ENCODE data around the gene CLDND2.
A peak's percentile ranks its signal among the peaks of the same experiment; 100 is the strongest.
"Not testable (repeated sequence)": the region's sequence is repeated elsewhere in the genome, so short reads cannot be mapped to it uniquely, and the experiment has no call there.

The CLDND2 gene, protein sequence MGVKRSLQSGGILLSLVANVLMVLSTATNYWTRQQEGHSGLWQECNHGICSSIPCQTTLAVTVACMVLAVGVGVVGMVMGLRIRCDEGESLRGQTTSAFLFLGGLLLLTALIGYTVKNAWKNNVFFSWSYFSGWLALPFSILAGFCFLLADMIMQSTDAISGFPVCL

DNA sequence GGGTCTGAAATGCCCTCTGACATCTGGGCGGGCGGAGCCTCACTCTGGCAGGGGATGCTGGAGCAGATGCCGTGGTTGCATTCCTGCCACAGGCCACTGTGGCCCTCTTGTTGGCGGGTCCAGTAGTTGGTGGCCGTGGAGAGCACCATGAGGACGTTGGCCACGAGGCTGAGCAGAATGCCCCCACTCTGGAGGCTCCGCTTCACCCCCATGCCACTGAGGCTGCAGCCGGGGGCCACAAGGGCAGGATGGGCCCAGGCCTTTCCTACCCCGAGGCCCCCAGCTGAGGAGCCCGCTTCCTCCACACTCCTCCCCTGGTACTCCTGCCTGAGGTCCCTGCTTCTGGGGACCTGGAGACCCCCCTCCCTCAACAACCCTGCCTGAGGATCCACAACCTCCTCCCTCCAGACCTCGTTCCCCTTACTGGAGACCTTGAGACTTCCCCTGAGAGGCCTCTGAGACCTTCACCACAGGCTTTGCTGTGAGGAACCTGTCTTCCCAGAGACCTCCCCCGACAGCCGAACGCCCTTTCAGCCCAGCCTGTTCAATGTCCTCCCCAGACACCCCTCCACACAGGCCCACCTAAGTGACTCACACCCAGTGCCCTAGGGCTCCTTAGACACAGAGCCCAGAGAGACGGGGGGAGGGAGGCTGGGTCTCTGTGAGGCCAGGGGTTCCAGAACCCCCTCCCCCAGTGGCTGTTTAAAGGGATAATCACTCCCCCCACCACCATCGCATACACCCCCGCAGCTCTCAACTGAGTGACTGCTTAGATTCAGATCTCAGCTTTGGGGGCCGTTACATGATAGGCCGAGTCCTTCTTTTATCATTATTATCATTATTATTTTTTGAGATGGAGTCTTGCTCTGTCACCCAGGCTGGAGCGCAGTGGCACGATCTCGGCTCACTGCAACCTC is at the start of gene CLDND2:
Gene CLDND2, minus strand, starts transcription at position 638 of the 917 bp plus-strand sequence. Its CDS starts 426 bp downstream, at position 212.
- peak in 1 of 2 donors; percentile 58 for DNase-seq (ENCODE audit: low read depth in 2 of 2)

DNA sequence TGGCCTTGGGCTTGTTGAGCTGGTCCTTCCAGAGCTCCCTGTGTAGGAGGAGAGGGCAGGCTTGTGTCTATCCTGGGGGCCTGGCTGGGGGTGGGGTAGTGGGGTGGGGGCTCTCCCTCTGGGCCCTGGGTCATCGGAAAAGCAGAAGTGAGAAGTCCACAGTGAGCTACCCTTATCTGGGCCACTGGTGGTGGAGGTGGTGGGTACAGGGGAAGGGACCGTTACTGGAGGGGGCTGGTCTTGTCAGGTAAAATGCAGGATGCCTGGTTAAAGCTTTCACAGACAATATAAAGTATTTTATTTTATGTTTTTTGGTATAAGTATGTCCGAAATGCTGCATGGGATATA is 49.0 kb upstream of the CLDND2 start:
- no peak for DNase-seq (ENCODE audit: low read depth in 2 of 2)

DNA sequence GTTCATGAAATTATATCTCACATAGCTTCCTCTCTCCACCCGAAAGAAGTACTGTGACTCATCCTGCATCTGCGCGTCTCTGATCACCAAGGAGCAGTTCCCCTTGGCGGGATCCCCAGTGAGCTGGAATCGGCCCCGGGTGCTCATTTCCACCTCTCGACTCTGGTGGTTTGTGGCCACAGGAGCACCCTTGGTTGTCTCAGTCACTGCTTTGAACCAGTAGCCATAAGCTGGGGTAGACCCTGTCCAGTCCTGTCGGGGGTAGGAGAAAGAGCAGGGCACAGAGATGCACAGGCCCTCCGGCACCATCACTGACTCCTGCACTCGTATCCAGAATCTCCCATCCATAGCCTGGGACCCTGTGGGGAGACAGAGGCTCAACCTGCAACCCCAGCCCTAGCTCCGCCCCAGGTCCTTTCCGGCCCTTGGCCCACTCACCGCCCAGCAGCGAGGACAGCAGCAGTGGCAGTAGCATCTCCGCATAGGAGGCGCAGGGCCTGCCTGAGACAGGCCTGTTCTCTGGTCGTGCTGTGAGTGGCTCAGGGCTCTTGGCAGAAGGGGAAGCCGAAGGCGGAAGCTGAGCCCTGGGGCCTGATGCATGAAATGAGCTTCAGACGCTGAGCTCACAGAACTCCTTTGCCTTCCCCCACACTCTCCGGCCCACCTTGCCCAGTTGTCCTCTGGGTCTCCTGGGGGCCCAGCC is 48.5 kb upstream of the CLDND2 start, which contains the start of gene SIGLEC10:
Gene SIGLEC10, minus strand, starts transcription at position 536 of the 703 bp plus-strand sequence. Its CDS starts 61 bp downstream, at position 475.
- DNase-seq (ENCODE audit: low read depth in 2 of 2), result no peak

DNA sequence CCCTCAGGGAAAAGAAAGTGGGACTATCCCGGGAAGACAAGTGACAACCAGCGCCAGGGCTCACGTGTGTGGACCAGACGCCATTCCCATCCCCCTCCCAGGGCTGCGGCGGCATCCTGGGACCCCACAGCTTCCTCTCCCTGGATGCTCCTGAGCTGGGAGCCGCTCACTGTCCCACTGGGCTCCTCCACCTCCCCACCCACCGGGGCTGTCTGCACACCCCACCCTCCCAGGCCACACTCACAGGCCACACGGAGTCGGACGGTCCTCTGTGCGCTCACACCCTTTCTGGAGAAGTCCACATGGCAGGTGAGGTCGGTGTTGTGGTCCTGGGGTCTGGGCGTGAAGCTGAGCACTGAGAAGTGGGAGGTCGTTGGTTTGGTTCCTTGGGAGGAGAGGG is 47.6 kb upstream of the CLDND2 start:
- DNase-seq (ENCODE audit: low read depth in 2 of 2), result not testable (repeated sequence)

DNA sequence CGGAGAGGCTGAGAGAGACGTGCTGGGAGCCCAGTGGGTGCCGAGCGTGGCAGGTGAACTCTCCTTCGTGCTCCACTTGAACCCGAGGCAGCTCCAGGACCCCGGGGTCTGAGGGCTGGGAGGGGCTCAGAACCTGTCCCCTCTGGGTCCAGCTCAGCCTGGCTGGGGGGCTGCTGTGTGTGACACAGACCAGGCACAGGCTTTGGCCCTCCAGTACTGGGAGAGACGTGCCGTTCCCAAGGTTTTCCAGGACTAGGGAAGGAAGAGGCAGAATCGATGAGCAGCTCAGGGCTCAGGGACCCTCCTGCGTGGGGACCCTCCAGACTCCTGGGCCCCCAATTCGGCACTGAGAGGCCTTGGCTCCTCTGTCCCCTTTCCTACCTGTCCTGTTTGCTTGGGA is 46.4 kb upstream of the CLDND2 start:
- no peak for DNase-seq (ENCODE audit: low read depth in 2 of 2)

DNA sequence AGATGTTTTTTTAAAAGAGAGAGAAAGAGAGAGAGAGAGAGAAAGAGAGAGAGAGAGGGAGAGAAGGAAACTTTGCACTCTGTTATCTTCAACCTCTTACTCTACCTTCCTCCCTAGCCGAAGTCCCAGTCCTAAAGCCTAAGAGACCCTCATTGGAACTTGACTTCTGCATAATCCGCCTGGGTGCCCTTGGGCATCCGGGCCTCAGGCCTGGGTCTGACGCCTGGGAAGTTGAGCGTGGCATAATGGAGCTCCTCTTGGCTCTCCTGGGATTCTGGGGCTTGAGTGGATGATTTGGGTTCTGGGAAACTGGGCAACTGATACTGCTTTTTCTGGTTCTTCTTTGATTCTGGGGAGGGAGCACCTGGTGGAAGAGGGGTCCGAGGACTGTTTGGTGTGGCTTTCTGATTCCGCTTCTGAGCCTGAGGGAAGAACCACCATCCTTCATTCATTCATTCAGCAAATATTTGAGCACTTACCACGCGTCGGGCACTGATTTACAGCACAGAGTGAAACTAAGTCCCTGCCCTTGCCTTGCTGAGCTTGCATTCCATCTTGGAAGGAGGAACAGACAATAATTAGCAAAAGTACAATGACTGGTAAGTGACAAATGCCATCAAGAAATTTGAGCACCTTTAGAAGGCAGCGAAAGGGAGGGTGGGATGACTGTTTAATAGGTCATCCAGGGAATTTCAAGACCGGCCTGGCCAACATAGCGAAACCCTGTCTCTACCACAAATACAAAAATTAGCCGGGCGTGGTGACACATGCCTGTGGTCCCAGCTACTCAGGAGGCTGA is 42.3 kb upstream of the CLDND2 start:
- DNase-seq (ENCODE audit: low read depth in 2 of 2), result no peak

DNA sequence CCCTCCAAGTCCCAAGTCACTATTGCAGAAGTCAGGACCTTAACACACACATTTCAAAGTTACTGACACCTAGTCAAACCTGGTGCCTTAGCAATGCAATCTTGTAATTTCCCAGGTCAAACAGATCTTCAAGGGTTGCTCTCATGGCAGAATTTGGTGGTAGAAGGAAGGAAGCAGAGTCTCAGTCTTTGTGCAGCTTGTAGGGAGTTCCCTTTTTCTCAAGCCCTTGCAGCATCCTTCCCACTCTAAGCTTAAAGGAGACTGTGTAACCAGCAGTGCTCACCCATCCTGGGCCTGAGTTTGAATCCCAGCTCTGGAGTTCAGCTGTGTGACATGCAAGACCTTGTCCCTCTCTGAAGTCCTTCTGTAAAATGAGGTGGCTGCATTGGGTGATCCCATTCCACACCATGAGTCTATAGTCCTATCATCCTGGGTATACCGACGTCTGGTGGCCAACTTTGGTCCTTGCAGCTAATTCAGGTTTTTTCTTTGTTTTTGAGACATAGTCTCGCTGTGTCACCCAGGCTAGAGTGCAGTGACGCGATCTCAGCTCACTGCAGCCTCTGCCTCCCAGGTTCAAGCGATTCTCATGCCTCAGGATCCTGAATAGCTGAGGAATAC is 38.8 kb upstream of the CLDND2 start:
- DNase-seq (ENCODE audit: low read depth in 2 of 2), result no peak

DNA sequence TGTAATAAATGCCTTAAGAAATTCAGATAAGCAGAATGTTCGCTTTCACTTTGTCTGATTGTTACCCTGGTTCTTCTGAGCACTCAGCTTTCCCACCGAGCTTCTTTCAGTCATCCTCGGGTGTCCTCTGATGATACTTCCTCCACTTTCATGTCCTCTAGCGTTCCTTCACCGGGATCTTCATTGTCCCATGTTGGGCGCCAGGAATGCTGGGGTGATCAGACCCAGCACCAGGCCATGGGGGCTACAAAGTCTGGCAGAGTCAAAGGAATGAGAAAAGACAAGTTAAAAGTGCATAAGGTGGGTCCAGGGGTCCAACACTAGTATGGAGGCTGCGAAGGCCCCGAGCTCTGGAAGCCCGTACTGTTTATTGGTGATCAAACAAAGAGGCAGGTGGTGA is 33.3 kb upstream of the CLDND2 start:
- DNase-seq (ENCODE audit: low read depth in 2 of 2), result no peak

DNA sequence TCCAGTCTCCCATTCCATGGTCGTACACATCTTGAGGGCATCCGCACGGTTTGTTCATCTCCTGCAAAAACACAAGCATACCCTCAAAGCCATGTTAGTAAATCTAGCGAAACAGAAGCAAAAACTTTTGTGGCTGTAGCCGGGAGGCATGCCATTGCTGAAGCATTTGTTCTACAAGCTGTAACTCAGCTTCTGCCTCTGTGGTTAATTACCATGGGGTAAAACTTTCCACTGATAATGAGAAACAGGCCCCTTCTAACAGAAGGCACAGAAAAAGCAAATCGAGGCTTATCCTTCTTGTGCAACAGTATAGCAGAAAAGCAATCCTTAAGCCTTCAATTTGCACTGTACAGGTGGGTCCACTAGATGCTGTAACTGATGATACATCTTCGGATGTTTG is 31.1 kb upstream of the CLDND2 start:
- DNase-seq (ENCODE audit: low read depth in 2 of 2), result not testable (repeated sequence)

DNA sequence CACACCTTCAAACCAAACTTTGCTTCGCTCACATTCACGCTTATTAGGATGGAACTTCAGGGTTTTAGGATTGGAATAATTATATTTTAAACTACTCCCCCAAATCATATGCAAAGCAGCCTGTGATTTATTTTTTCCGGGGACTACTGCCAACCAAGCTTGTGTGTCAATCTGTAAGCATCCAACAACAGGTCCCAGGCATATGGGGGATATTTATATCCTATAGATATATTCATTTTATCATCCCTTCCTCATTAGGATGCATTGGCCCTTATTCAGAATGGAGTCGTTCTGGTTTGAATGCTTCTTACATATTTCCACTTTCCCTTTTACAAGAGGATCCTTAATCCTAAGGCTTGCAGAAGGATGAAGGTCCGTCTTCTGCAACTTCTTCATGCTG is 30.4 kb upstream of the CLDND2 start:
- no peak for DNase-seq (ENCODE audit: low read depth in 2 of 2)

DNA sequence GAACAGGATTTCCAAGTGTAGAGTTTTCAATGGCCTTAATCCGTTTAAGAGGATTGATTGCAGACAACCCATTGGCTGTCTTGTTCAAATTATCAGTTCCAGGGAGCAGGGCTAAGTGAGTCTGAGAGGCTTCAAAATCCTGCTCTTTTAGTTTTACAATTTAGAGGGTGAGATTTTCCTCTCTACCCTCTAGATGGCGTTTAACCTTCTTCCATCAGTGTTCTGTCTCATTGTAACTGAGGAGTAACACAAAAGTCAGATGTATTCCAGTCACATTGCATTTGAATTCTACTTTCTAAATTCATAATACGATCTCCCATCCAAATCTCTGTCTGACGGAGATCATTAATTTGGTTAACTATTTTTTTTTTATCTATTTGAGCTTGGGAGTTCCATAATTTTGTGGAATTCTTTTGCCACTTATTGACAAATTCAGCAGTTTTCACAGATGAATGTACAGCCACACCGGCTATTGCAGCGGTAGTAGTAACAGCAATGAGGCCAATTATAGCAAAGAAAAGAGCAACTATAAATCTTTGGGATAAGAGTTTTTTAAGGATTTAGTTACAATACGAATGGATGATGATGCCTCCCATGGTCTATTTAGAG is 29.4 kb upstream of the CLDND2 start:
- no peak for DNase-seq (ENCODE audit: low read depth in 2 of 2)

DNA sequence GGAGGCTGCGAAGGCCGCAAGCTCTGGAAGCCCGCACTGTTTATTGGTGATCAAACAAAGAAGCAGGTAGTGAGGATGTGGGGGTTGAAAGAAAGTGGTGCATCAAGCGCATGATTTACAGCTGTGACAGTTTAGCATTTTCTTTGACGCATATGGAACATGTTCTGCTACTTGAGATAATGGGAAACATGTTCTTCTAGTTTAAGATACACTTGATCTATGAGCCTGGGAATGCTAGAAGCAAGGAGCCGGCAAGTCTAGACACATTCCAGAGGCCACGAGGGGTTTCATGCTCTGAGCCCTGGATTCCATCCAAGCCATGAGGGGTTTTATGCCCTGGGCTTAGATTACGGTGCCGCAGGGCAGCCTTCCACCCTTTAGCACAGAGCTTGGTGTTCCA is 28.6 kb upstream of the CLDND2 start:
- DNase-seq (ENCODE audit: low read depth in 2 of 2), result not testable (repeated sequence)

DNA sequence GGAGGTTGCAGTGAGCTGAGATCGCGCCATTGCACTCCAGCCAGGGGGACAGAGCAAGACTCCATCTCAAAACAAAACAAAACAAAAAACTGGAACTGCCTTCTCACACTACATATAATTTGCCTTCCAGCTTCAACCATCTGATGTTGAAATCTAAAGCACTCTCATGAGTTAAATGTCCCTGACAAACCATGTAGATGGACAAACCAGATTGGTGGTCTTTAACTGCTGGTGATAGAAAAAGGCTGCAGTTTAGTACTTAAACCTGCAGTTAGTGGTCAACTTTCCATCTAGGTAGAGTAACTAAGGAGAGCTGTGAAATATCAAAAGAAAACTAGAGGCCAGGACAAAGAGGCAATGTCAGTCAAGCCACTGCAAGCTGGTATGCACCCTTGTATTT is 27.4 kb upstream of the CLDND2 start:
- DNase-seq (ENCODE audit: low read depth in 2 of 2), result no peak

DNA sequence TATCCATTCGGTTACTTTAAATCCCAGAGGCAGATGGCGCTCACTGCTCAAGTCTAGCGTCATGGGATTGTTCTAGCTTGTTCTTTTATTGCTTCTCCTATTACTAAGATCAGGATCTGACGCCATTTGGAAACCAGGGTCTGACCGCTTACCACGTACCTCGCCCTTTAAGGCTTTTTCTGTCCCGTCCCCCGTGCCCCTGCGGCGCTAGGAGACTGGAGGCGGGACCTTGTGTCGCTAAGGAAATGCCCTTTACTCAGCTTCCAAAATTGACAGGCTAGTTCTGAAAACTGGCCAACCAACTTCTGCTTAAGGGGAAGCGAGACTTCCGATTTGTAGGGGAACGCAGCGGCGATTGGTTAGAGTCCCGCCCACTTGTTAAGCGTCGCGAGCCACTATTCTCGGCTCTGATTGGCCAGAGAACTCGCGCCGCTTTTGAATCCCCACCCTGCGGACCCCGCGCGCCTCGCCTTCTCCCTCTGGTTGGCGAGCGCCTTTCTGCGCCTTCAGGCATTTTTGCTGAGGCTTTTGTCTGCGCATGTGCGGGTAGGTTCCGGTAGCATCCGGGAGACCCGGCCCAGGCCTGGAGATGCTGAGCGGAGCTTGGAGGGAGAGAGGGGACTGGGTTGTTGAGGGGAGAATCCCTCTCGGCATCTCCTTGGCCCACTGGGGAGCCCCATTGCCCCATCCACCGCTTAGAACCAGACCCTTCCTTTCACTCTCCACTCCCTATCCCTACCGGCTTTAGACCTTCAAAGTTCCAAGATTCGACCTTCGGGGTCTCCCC is 25.4 kb upstream of the CLDND2 start:
- peak; percentile 82 to 85 for DNase-seq (ENCODE audit: low read depth in 2 of 2)

DNA sequence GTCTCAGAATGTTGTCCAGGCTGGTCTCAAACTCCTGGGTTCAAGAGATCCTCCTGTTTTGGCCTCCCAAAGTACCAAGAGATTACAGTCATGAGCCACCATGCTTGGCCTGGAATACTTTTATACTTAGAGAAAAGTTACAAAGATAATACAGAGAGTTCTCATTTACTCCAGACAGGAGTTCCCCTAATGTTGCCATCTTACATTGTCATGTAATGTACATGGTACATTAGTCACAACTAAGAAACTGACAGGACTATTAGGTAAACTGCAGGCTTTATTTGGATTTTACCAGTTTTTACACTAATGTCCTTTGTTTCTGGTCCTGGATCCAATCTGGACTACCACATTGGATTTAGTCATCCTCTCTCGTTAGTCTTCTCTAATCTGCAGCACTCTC is 23.9 kb upstream of the CLDND2 start:
- no peak for DNase-seq (ENCODE audit: low read depth in 2 of 2)

DNA sequence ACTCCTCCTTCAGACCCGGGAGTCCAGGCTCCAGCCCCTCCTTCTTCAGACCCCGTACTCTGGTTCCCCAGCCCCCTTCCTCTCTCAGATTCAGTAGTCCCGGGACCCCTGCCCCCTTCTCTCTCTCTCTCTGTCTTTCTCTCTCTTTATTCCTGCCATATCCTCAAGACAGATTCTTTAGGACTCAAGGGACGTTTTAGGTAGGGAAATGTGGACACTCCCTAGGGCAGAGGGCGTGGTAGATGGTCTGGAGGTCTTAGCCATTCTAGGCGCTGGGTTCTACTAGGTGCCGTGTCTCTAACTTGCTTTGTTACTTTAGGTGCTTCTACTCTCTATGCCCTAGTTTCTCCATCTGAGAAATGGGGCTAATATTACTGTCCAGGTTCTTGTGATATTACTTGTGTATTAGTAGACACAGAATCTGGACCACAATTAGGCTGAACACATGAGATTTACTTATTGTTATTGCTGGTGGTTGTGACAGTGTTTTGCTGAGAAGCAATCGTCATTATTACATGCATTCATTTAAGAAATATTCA is 22.3 kb upstream of the CLDND2 start:
- no peak for DNase-seq (ENCODE audit: low read depth in 2 of 2)

DNA sequence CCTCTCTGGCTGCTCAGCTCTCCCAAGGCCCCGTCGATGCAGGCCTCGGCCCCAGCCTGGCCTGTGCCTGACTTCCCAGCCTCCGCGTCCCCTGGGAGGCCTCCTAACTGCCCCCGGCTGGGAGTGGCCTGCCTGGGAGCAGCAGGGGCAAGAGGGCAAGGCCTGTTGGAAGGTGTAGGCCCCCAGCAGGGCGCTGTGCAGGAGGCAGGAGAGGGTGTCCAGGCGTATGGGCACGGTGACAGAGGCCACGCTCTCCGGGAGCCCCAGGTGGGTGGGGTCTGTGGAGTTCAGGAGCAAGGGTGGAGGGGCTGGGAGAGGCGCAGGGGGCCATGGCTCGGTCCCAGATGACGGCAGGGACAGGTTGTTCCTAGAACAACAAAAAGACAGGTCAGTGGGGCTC is 20.3 kb upstream of the CLDND2 start:
- DNase-seq (ENCODE audit: low read depth in 2 of 2), result no peak

DNA sequence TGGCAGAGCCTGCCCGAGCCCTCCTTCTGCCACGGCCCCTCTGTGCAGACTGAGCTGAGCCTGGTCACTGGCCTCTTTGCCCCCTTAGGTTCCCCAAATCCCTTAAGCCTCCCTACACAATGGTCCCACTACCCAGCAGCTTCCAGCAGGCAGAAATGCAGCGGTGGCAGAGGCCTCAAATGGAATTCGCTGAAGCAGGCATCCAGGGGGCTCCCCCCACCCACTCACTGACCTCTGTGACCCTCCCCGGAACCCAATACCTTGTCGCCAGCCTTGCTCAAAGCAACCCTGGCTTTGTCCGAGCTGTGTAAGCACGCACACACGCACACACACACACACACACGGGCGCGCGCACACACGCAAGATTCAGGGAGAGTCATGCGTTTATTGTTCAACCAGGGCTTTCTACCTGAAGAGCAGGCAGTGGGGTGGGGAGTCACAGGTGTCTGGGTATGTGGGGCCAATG is 19.2 kb upstream of the CLDND2 start, which contains the start of gene LIM2:
Gene LIM2, minus strand, starts transcription at position 51 of the 466 bp plus-strand sequence. CDS start 531 bp downstream, outside the sequence.
- no peak for DNase-seq (ENCODE audit: low read depth in 2 of 2)

DNA sequence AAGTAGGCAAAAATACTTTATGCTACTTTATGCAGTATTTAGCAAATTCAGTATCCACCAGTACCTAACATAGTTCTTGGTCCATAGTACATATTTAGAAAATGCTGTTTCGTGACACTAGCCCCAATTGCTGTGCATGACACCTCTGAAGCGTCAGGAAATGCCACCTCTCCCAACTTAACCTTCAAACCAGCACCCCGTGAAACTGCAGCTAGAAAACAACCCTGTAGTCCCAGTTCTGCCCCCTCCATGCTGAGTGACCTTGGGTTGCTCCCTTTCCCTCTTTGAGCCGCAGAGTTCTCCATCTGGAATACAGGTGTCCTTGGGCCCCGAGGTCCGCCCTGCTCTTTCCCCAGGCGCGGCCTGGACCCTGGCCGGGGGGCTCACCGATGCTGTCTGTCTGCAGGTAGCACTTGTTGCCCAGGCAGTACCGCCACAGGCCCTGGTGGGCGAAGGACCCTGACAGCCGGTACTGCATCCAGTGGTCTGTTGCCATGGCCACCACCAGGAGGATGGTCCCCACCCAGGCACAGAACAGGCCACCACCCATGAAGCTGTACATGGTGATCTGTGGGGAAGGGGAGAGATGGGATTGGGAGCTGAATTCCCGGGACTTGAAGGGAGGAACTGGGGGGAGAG is 18.2 kb upstream of the CLDND2 start:
- DNase-seq (ENCODE audit: low read depth in 2 of 2), result no peak

Data from stimulated activated CD8-positive, alpha-beta memory T cell treated with anti-CD3 and anti-CD28 coated beads, Interleukin-7, amount 100 ng/mL, for 4 hours (primary cell).